Subcutaneous abdominal adipose tissue (tissue), 5 donors: ENCODE results near the gene PLIN4.

ENCODE experiments used
- H3K27ac ChIP-seq: one replicate; pipeline ENCODE4 v1.7.0; 2013; ENCODE audit warnings: low read depth, mild to moderate bottlenecking, inconsistent platforms, low read length, moderate library complexity
- H3K27me3 ChIP-seq, 5 donors: one replicate each; pipeline ENCODE4 v1.7.0; 2013; ENCODE audit warnings: low read length in 5 of 5, inconsistent platforms in 1 of 5; ENCODE audit not compliant: control insufficient read depth in 5 of 5, insufficient read depth in 4 of 5
- H3K36me3 ChIP-seq, 5 donors: one replicate each; pipeline ENCODE4 v1.7.0; 2013; ENCODE audit warnings: low read length in 5 of 5; ENCODE audit not compliant: control insufficient read depth in 5 of 5, insufficient read depth in 5 of 5
- H3K4me1 ChIP-seq, 5 donors: one replicate each; pipeline ENCODE4 v1.7.0; 2013; ENCODE audit warnings: low read length in 5 of 5, mild to moderate bottlenecking in 3 of 5, moderate library complexity in 1 of 5; ENCODE audit not compliant: control insufficient read depth in 5 of 5, insufficient read depth in 5 of 5
- H3K4me3 ChIP-seq, 5 donors: one replicate each; pipeline ENCODE4 v1.7.0; 2013; ENCODE audit warnings: low read length in 5 of 5, low read depth in 1 of 5
- H3K9ac ChIP-seq, 5 donors: one replicate each; pipeline ENCODE4 v1.7.0; 2013; ENCODE audit warnings: low read length in 5 of 5, mild to moderate bottlenecking in 4 of 5, moderate library complexity in 3 of 5
- H3K9me3 ChIP-seq, 5 donors: one replicate each; pipeline ENCODE4 v1.7.0; 2013; ENCODE audit warnings: low read length in 5 of 5; ENCODE audit not compliant: control insufficient read depth in 5 of 5
- donor health status: healthy.
- donor health status: healthy.
- donor health status: healthy.
- donor health status: healthy.
- donor health status: healthy.

The PLIN4 gene

DNA sequence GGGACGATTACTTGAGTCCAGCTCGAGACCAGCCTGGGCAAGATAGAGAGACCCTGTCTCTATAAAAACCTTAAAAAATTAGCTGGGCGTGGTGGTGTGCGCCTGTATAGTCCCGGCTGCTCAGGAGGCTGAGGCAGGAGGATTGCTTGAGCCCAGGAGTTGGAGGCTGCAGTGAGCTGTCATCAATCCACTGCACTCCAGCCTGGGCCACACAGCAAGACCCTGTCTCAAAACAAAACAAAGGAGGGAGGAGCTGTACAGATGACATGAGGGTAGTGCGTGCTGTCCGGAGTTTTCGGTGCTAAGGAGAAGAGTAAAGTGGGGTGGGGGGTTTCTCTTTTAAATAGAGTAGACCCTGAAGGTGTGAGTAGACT lies 23.6 kb downstream of the PLIN4 start:
- no peak overlapping the region for H3K9ac ChIP-seq
- no peaks in the 10 kb centered on the region for H3K4me1 ChIP-seq
- H3K27ac ChIP-seq = no peak overlapping the region
- H3K27me3 ChIP-seq = no peaks in the 10 kb centered on the region
- no peaks in the 10 kb centered on the region for H3K9me3 ChIP-seq
- H3K4me3 ChIP-seq = no peak overlapping the region
- peaks cover 0 to 85% (median 72%) of the 10 kb centered on the region in 5 donors for H3K36me3 ChIP-seq

DNA sequence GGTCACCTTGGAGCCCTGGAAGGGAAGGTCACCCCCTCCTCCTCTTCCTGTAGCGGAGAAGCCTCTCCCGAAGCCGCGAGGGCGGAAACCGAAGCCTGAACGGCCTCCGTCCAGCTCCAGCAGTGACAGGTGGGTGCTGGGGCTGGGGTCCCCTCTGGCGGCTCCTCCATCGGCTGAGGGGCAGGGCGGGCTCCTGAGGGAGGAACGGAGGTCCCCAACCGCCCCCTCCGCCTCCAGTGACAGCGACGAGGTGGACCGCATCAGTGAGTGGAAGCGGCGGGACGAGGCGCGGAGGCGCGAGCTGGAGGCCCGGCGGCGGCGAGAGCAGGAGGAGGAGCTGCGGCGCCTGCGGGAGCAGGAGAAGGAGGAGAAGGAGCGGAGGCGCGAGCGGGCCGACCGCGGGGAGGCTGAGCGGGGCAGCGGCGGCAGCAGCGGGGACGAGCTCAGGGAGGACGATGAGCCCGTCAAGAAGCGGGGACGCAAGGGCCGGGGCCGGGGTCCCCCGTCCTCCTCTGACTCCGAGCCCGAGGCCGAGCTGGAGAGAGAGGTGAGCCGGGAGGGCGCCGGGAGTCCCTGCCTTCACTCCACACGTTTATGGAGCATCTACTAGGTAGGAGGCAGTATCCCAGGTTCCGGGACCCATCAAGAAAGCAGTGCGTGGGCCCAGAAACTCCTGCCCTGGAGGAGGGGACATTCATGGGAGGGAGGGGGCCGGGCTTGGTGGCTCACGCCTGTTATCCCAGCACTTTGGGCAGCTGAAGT lies 24.2 kb downstream of the PLIN4 start:
- Histone ChIP-seq H3K4me3 (no peak overlapping the region), H3K4me1 (no peaks in the 10 kb centered on the region), H3K27me3 (no peaks in the 10 kb centered on the region), H3K27ac (no peak overlapping the region), H3K36me3 (peaks cover 0 to 89% (median 74%) of the 10 kb centered on the region in 5 donors), H3K9me3 (no peaks in the 10 kb centered on the region), H3K9ac (no peak overlapping the region)

DNA sequence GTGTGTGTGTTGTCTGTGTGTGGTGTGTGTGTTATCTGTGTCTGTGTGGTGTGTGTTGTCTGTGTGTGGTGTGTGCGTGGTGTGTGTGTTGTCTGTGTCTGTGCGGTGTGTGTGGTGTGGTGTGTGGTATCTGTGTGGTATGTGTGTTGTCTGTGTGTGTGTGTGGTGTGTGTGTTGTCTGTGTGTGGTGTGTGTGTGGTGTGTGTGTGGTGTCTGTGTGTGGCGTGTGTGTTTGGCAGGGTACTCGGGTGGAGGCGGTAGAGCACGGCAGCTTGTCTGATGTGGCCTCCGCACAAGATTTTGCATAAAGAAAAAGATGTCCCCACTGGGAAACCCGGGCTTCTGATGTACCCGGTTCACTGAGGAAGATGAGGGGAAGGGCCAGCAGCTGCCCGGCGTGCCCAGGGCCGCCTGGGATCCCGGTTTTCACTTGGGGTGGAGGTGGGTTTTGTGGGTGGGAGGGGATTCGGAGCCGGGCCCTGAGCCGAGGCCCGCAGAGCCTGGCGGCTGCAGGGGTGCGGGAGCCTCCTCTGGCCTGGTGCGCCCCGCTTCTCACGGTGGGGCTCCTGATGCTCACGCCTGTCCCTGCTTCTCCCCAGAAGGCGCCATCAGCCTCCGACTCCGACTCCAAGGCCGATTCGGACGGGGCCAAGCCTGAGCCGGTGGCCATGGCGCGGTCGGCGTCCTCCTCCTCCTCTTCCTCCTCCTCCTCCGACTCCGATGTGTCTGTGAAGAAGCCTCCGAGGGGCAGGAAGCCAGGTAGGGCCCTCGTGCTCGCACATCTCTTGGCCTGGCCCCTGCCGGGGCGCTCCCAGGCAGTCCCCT lies 25.0 kb downstream of the PLIN4 start:
- no peaks in the 10 kb centered on the region for H3K9me3 ChIP-seq
- H3K9ac ChIP-seq = no peak overlapping the region
- peaks cover 0 to 90% (median 76%) of the 10 kb centered on the region in 5 donors for H3K36me3 ChIP-seq
- no peak overlapping the region for H3K4me3 ChIP-seq
- no peak overlapping the region for H3K27ac ChIP-seq
- H3K4me1 ChIP-seq = no peaks in the 10 kb centered on the region
- no peaks in the 10 kb centered on the region for H3K27me3 ChIP-seq

DNA sequence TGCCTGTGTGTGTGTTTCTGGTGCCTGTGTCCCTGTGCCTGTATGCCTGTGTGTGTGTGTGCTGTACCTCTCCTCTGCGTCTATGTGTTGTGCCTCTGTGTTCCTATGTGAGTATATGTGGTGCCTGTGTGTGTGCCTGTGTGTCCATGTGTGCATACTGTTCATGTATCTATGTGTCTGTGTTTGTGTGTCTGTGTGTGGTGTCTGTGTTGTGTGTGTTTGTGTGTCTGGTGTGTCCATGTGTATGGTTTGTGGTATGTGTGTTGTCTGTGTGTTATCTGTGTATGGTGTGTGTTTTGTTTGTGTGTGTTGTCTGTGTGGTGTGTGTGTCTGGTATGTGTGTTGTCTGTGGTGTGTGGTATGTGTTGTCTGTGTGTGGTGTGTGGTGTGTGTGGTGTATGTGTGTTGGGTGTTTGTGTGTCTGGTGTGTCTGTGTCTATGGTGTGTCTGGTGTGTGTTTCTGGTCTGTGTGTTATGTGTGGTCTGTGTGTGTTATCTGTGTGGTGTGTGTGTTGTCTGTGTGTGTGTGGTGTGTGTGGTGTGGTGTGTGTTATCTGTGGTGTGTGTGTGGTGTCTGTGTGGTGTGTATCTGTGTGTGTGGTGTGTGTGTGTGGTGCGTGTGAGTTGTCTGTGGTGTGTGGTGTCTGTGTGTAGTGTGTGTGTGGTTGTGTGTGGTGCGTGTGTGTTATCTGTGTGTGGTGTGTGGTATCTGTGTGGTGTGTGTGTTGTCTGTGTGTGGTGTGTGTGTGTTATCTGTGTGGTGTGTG lies 25.8 kb downstream of the PLIN4 start:
- H3K27ac ChIP-seq = no peak overlapping the region
- H3K4me1 ChIP-seq = no peaks in the 10 kb centered on the region
- no peak overlapping the region for H3K9ac ChIP-seq
- no peak overlapping the region for H3K4me3 ChIP-seq
- H3K9me3 ChIP-seq = no peaks in the 10 kb centered on the region
- H3K27me3 ChIP-seq = no peaks in the 10 kb centered on the region
- peaks cover 0 to 87% (median 71%) of the 10 kb centered on the region in 5 donors for H3K36me3 ChIP-seq

DNA sequence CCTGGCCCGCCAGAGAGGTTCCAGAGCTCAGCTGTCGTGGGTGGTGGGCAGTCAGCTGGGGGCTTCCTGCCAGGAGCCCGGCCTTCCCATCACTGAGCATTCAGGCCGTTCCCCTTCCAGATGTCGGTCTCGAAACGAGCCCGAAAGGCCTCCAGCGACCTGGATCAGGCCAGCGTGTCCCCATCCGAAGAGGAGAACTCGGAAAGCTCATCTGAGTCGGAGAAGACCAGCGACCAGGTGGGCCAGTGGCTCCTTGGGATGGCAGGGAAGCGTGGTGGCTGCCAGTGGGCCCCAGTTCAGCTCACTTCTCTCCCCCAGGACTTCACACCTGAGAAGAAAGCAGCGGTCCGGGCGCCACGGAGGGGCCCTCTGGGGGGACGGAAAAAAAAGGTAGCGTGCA lies 26.8 kb downstream of the PLIN4 start:
- H3K4me3 ChIP-seq = no peak overlapping the region
- H3K4me1 ChIP-seq = no peaks in the 10 kb centered on the region
- no peak overlapping the region for H3K9ac ChIP-seq
- no peak overlapping the region for H3K27ac ChIP-seq
- H3K9me3 ChIP-seq = no peaks in the 10 kb centered on the region
- no peaks in the 10 kb centered on the region for H3K27me3 ChIP-seq
- peaks cover 0 to 83% (median 68%) of the 10 kb centered on the region in 5 donors for H3K36me3 ChIP-seq

DNA sequence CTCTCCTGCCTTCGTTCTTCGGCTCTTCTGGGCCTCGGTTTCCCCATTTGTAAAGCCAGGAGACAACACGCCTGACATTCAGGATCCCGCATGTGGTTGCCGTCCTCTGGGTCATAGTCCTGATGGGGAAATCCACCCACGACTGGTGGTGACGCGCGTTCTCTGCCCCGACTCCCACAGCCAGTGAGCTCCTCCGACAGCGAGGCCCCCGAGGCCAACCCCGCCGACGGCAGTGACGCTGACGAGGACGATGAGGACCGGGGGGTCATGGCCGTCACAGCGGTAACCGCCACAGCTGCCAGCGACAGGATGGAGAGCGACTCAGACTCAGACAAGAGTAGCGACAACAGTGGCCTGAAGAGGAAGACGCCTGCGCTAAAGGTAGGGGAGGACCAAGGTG lies 29.8 kb downstream of the PLIN4 start:
- H3K27ac ChIP-seq = no peak overlapping the region
- H3K4me1 ChIP-seq = no peaks in the 10 kb centered on the region
- no peaks in the 10 kb centered on the region for H3K9me3 ChIP-seq
- no peaks in the 10 kb centered on the region for H3K27me3 ChIP-seq
- peaks cover 0 to 64% (median 46%) of the 10 kb centered on the region in 5 donors for H3K36me3 ChIP-seq
- no peak overlapping the region for H3K4me3 ChIP-seq
- H3K9ac ChIP-seq = no peak overlapping the region

DNA sequence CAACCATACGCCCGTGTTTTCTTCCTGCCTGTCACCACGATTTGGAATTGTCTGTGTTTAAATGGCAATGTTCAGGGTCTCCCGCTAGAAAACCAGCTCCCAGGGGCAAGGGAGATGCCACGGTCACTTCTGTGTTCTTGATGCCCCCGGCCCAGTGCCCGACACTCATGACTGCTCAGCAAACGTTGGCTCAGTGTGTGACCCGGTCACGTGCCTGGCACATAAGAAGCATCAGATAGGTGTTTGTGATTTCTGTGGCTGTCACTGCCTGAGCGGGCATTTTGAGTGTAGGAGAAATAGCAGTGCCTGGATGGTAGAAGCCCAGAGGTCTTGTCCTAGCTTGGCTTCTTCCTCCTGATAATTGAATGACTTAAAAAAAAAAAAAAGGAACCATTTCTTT lies 30.7 kb downstream of the PLIN4 start:
- no peaks in the 10 kb centered on the region for H3K27me3 ChIP-seq
- H3K9me3 ChIP-seq = no peaks in the 10 kb centered on the region
- no peak overlapping the region for H3K4me3 ChIP-seq
- peaks cover 0 to 65% (median 49%) of the 10 kb centered on the region in 5 donors for H3K36me3 ChIP-seq
- no peak overlapping the region for H3K27ac ChIP-seq
- no peaks in the 10 kb centered on the region for H3K4me1 ChIP-seq
- H3K9ac ChIP-seq = no peak overlapping the region

DNA sequence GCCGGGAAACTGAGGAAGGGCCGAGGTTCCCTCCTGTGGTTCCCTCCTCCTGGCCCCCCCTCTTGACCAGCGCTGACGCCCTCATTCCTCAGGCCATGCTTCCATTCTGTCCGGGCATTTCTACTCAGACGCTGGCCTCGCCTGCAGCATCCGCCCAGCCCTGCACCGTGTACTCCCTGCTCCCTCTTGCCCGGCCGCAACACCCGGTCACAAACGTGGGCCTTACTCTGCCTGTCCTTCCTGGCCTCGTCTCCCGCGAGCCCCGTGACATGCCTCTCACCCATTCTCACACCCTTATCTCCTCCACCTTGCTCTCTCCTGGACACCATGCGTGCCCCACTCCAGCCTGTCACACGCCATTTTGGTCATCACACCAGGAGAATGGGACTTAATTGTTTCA lies 34.9 kb downstream of the PLIN4 start:
- Histone ChIP-seq H3K9ac (no peak overlapping the region), H3K9me3 (no peaks in the 10 kb centered on the region), H3K27ac (no peak overlapping the region), H3K27me3 (no peaks in the 10 kb centered on the region), H3K4me1 (no peaks in the 10 kb centered on the region), H3K36me3 (peaks cover 0 to 45% (median 22%) of the 10 kb centered on the region in 5 donors), H3K4me3 (no peak overlapping the region)

DNA sequence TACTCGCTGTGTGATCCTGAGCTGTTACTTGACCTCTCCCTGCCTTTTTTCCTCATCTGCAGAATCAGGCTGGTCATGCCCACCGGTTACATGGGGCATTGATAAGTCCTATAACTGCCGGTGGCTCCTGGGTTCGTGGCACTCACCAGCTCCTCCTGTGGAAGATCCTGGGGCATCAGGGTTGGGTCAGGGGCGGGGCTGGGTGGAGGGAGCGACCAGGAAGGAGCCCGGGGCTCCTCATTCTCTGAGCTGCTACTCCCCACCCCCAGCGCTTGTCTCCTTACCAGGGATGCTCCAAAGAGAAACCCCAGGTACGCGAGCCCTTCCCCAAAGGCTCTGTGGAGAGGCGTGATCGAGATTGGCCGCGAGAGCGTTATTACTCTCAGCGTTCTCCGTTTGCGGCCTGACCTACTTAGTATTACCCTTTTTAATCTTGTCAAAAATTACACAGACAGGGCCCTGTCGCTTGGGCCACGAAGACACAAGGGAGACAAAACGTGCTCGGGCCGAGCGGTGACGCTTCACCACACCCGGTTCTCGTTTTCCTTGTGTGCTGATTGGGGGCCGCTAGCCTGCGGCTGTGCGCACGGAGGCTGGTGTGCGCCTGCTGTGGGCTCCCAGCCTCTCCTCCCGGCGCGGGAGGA lies 35.4 kb downstream of the PLIN4 start:
- H3K27me3 ChIP-seq = no peaks in the 10 kb centered on the region
- H3K4me3 ChIP-seq = no peak overlapping the region
- H3K36me3 ChIP-seq = peaks cover 0 to 47% (median 20%) of the 10 kb centered on the region in 5 donors
- no peaks in the 10 kb centered on the region for H3K4me1 ChIP-seq
- no peaks in the 10 kb centered on the region for H3K9me3 ChIP-seq
- no peak overlapping the region for H3K27ac ChIP-seq
- no peak overlapping the region for H3K9ac ChIP-seq
